H1 (cell line): ENCODE measurements around the gene FAM222B. TPM values are rescaled to one million over a fixed set of nuclear protein-coding genes. Genes with fewer than 3 reads are reported as not detected.

Source experiments
- CTCF ChIA-PET: fragments of 300-600 bp; sonication (Branson Sonifier 250); formaldehyde crosslinking; loops from one replicate; lab custom pipeline; 2021; ENCODE audit not compliant: partially characterized antibody; lab: Charles Lee
- POLR2A ChIA-PET: fragments of 300-600 bp; sonication (Branson Sonifier 250); formaldehyde crosslinking; loops from one replicate; lab custom pipeline; 2021; ENCODE audit warnings: inconsistent platforms; ENCODE audit not compliant: partially characterized antibody; lab: Charles Lee
- DNase-seq, 2 experiments: peaks; one replicate each; pipeline versions ENCODE4 v3.0.0 to v3.0.0-alpha.2; 2010 to 2022; ENCODE audit warnings: low spot score in 2 of 2, low read depth in 1 of 2, mixed read lengths in 1 of 2
- FAIRE-seq: peaks from 2 replicates; lab custom pipeline; 2011; peaks lifted over from hg19 to GRCh38; lab: Jason Lieb, UNC
- H2AFZ ChIP-seq: 2 replicates; pipeline ENCODE4 v1.8.1; 2012; ENCODE audit warnings: low read length, inconsistent platforms
- H2AK5ac ChIP-seq: 2 replicates; pipeline ENCODE4 v1.6.1; 2013; ENCODE audit warnings: low read depth, low read length
- H2BK120ac ChIP-seq: replicated peaks from 2 replicates; pipeline ENCODE3; 2013; ENCODE audit warnings: low read depth, low read length, inconsistent platforms
- H2BK12ac ChIP-seq: 2 replicates; pipeline ENCODE4 v1.6.1; 2013; ENCODE audit warnings: low read depth, low read length
- H2BK15ac ChIP-seq: 2 replicates; pipeline ENCODE4 v1.6.1; 2013; ENCODE audit warnings: low read length
- H2BK20ac ChIP-seq: 2 replicates; pipeline ENCODE4 v1.6.1; 2013; ENCODE audit warnings: low read length
- H2BK5ac ChIP-seq: 2 replicates; pipeline ENCODE4 v1.6.1; 2013; ENCODE audit warnings: low read depth, low read length
- H3K14ac ChIP-seq: 2 replicates; pipeline ENCODE4 v1.6.1; 2013; ENCODE audit warnings: inconsistent platforms; ENCODE audit not compliant: insufficient read length
- H3K18ac ChIP-seq: 2 replicates; pipeline ENCODE4 v1.6.1; 2013; ENCODE audit warnings: low read length; ENCODE audit errors: extremely low read depth
- H3K23ac ChIP-seq: 2 replicates; pipeline ENCODE4 v1.6.1; 2013; ENCODE audit warnings: inconsistent platforms; ENCODE audit not compliant: insufficient read length
- H3K23me2 ChIP-seq: 2 replicates; pipeline ENCODE4 v1.6.1; 2013; ENCODE audit warnings: low read depth, low read length
- H3K27ac ChIP-seq: 2 replicates; pipeline ENCODE4 v1.6.1; 2011; ENCODE audit warnings: low read depth, low read length, inconsistent platforms
- H3K27me3 ChIP-seq, 4 experiments: replicated peaks in 1 of 4; 1 replicate in 1 of 4; 2 replicates in 3 of 4; pipeline versions ENCODE4 v1.6.1 to v1.8.1; 2011 to 2013; ENCODE audit warnings: low read length in 3 of 4, mild to moderate bottlenecking in 3 of 4, inconsistent platforms in 2 of 4, mixed read lengths in 2 of 4, moderate library complexity in 1 of 4; ENCODE audit not compliant: control insufficient read depth in 3 of 4, insufficient read depth in 3 of 4; ENCODE audit errors: extremely low read depth in 1 of 4
- H3K36me3 ChIP-seq, 4 experiments: 2 replicates each; pipeline versions ENCODE4 v1.6.1 to v1.8.1; 2011 to 2013; ENCODE audit warnings: mild to moderate bottlenecking in 4 of 4, low read length in 3 of 4, moderate library complexity in 2 of 4, control low read depth in 1 of 4, inconsistent platforms in 1 of 4; ENCODE audit not compliant: insufficient read depth in 4 of 4, control insufficient read depth in 2 of 4
- H3K4ac ChIP-seq: replicated peaks from 2 replicates; pipeline ENCODE3; 2013; ENCODE audit warnings: low read length, low read depth, mixed read lengths, inconsistent platforms; ENCODE audit not compliant: insufficient read length
- H3K4me1 ChIP-seq, 4 experiments: replicated peaks in 1 of 4; 1 replicate in 1 of 4; 2 replicates in 3 of 4; pipeline versions ENCODE4 v1.6.1 to v1.8.1; 2011 to 2013; ENCODE audit warnings: low read length in 3 of 4, inconsistent platforms in 2 of 4, mixed read lengths in 1 of 4; ENCODE audit not compliant: insufficient read depth in 4 of 4, control insufficient read depth in 3 of 4
- H3K4me2 ChIP-seq, 2 experiments: 2 replicates each; pipeline versions ENCODE4 v1.6.1 to v1.8.1; 2011 to 2013; ENCODE audit warnings: low read depth in 2 of 2, low read length in 2 of 2, control low read depth in 1 of 2, inconsistent platforms in 1 of 2, mild to moderate bottlenecking in 1 of 2; ENCODE audit not compliant: insufficient read depth in 1 of 2
- H3K4me3 ChIP-seq, 4 experiments: fragments of 200-600, 300-600 bp in 1 of 4; sonication (generic), shearing (Covaris generic), sonication (Bioruptor Twin) in 1 of 4; 2 replicates each; pipeline versions ENCODE4 v1.5.1 to v1.8.1; 2011 to 2016; ENCODE audit warnings: low read length in 4 of 4, low read depth in 3 of 4, control low read depth in 2 of 4, inconsistent platforms in 2 of 4, mild to moderate bottlenecking in 2 of 4, mixed read lengths in 1 of 4, moderate library complexity in 1 of 4; ENCODE audit not compliant: insufficient read depth in 2 of 4; ENCODE audit errors: extremely low read depth in 1 of 4
- H3K56ac ChIP-seq: replicated peaks from 2 replicates; pipeline ENCODE3; 2013; ENCODE audit warnings: low read depth, mild to moderate bottlenecking, mixed read lengths, low read length, inconsistent platforms; ENCODE audit not compliant: insufficient read length
- H3K79me1 ChIP-seq: 2 replicates; pipeline ENCODE4 v1.6.1; 2013; ENCODE audit warnings: low read depth, low read length, control low read depth
- H3K79me2 ChIP-seq, 2 experiments: 2 replicates each; pipeline versions ENCODE4 v1.6.1 to v1.8.1; 2012 to 2013; ENCODE audit warnings: low read length in 2 of 2, mild to moderate bottlenecking in 2 of 2, inconsistent platforms in 1 of 2; ENCODE audit not compliant: insufficient read depth in 2 of 2, control insufficient read depth in 1 of 2
- H3K9ac ChIP-seq, 4 experiments: replicated peaks in 1 of 4; 1 replicate in 1 of 4; 2 replicates in 3 of 4; pipeline versions ENCODE4 v1.6.1 to v1.8.1; 2011 to 2013; ENCODE audit warnings: low read depth in 3 of 4, low read length in 3 of 4, control low read depth in 2 of 4, mild to moderate bottlenecking in 2 of 4, moderate library complexity in 2 of 4, inconsistent platforms in 1 of 4; ENCODE audit errors: extremely low read depth in 1 of 4
- H3K9me3 ChIP-seq, 2 experiments: 2 replicates each; pipeline versions ENCODE4 v1.6.1 to v1.8.1; 2012 to 2013; ENCODE audit warnings: mild to moderate bottlenecking in 2 of 2, moderate library complexity in 2 of 2, control low read depth in 1 of 2, inconsistent platforms in 1 of 2, low read depth in 1 of 2, low read length in 1 of 2, mixed read lengths in 1 of 2; ENCODE audit not compliant: insufficient read depth in 2 of 2
- H4K20me1 ChIP-seq, 2 experiments: replicated peaks in 1 of 2; 2 replicates each; pipeline versions ENCODE3 to v1.8.1; 2011 to 2013; ENCODE audit warnings: inconsistent platforms in 2 of 2, low read length in 2 of 2, mild to moderate bottlenecking in 1 of 2; ENCODE audit not compliant: insufficient read depth in 2 of 2, control insufficient read depth in 1 of 2
- H4K5ac ChIP-seq: 2 replicates; pipeline ENCODE4 v1.6.1; 2013; ENCODE audit warnings: low read length, low read depth, mixed read lengths, inconsistent platforms; ENCODE audit not compliant: insufficient read length
- H4K8ac ChIP-seq: 2 replicates; pipeline ENCODE4 v1.8.0; 2013; ENCODE audit warnings: mild to moderate bottlenecking, moderate library complexity, low read length, inconsistent platforms; ENCODE audit not compliant: insufficient read depth; ENCODE audit errors: extremely low read depth
- H4K91ac ChIP-seq: replicated peaks from 2 replicates; pipeline ENCODE3; 2013; ENCODE audit warnings: low read length, mixed read lengths, inconsistent platforms; ENCODE audit not compliant: insufficient read length
- BACH1 ChIP-seq: IDR thresholded peaks from 2 replicates; pipeline ENCODE4 v1.6.1; 2012; ENCODE audit warnings: low read length, improper control_type of control experiment
- POU5F1 ChIP-seq: IDR thresholded peaks from 2 replicates; pipeline ENCODE4 v1.6.1; 2011; ENCODE audit warnings: low read depth, mild to moderate bottlenecking, low read length, moderate library complexity
- SAP30 ChIP-seq: fragments of 300-600 bp; sonication (generic); IDR thresholded peaks from 2 replicates; pipeline ENCODE4 v1.7.1; 2012; ENCODE audit warnings: low read length, moderate library complexity, mild to moderate bottlenecking, inconsistent platforms; ENCODE audit not compliant: insufficient read depth, insufficient replicate concordance
- SIN3A ChIP-seq, 2 experiments: IDR thresholded peaks in 1 of 2; conservative IDR thresholded peaks in 1 of 2; 2 replicates each; pipeline ENCODE4 v1.6.1; 2011 to 2012; ENCODE audit warnings: low read length in 2 of 2, improper control_type of control experiment in 1 of 2, low read depth in 1 of 2, mild to moderate bottlenecking in 1 of 2
- TCF12 ChIP-seq: IDR thresholded peaks from 2 replicates; pipeline ENCODE4 v1.6.1; 2011; ENCODE audit warnings: low read depth, mild to moderate bottlenecking, low read length
- TEAD4 ChIP-seq: IDR thresholded peaks from 2 replicates; pipeline ENCODE4 v1.6.1; 2012; ENCODE audit warnings: low read depth, low read length, inconsistent platforms, mixed read lengths
- WGBS, 2 experiments: shearing (Covaris generic) in 1 of 2; methylation state at CpG; one replicate each; pipeline versions ENCODE4 v1.1.6 to v1.1.7; 2013 to 2015; ENCODE audit warnings: low lambda C conversion rate in 2 of 2, mixed read lengths in 2 of 2, inconsistent platforms in 1 of 2, low coverage in 1 of 2, missing lambda C conversion rate in 1 of 2; ENCODE audit not compliant: insufficient replicate concordance in 2 of 2, insufficient coverage in 1 of 2, insufficient read length in 1 of 2; ENCODE audit errors: extremely low coverage in 1 of 2, missing lambda C conversion rate in 1 of 2; 5-methylcytosine and 5-hydroxymethylcytosine counted together
- polyA plus RNA-seq, 7 experiments: library from polyadenylated mRNA; depleted of rRNA in 3 of 7; stranded (reverse) in 5 of 7; unstranded in 2 of 7; fragments of >200 nt in 5 of 7; fragments of 200-250 nt in 2 of 7; gene quantifications; 1 replicate in 5 of 7; 2 replicates in 1 of 7; 4 replicates in 1 of 7; pipeline versions ENCODE4 v1.2.1 to v1.2.3, GENCODE V29; 2011 to 2013; ENCODE audit warnings: missing spikeins in 2 of 7, mixed read lengths in 2 of 7
- total RNA-seq: library from RNA; stranded (reverse); fragmentation: NEBNext Ultra II Directional; extraction: Animal tissue kit (Norgen Biotek cat#: 25700); gene quantifications from 2 replicates; pipeline ENCODE4 v1.2.1, GENCODE V29; 2021

The FAM222B gene
- total and polyA plus RNA-seq, 2 of the 8 experiments (the other 6 are each of a cell fraction or from before 2014, with no cell fraction given), result 42.1 to 81.7 TPM

GRCh38 chr17:28763137-28763799, 79.3 kb downstream of the FAM222B start:
- no peak overlapping the region for H2AFZ ChIP-seq
- peak overlapping the region; percentile 98 for H2BK20ac ChIP-seq
- no peak overlapping the region for H3K4me2 ChIP-seq
- DNase-seq (no peak), FAIRE-seq (no peak)
- peak overlapping the region; percentile 29; the same call in 1 of the 2 replicates for H2BK5ac ChIP-seq
- H2BK120ac ChIP-seq, result no peak overlapping the region
- ChIA-PET POLR2A (interaction anchor here (0.7 to 11.4 kb wide), 16 partner anchors 15 to 134 kb away, joined by 3 to 240 read pairs (median 4); partner anchors contain the start of genes FLOT2, TLCD1 and TRAF4), CTCF (interaction anchor here (0.6 to 7.3 kb wide), 55 partner anchors 10 to 1163 kb away, joined by 3 to 134 read pairs (median 7); partner anchors contain the start of genes DHRS13, FAM222B, FLOT2 and NEK8)
- 90% methylated on average over 1 of the region's 1 CpG; no CpG with 5 or more reads in 1 of the 2 experiments for WGBS, 2 experiments
- no peak overlapping the region for H3K56ac ChIP-seq
- peak overlapping the region; percentile 68; the same call in 1 of the 2 replicates for H2AK5ac ChIP-seq
- peak overlapping the region; percentile 76 for H4K91ac ChIP-seq
- H3K18ac ChIP-seq, result peak overlapping the region; percentile 20; the same call in 1 of the 2 replicates
- H4K5ac ChIP-seq, result no peak overlapping the region
- H4K8ac ChIP-seq, result no peak overlapping the region
- no peaks in the 10 kb centered on the region for H3K27me3 ChIP-seq
- H3K23ac ChIP-seq, result no peak overlapping the region
- peaks cover 0 to 4% of the 10 kb centered on the region in 2 experiments for H4K20me1 ChIP-seq
- H2BK15ac ChIP-seq, result peak overlapping the region; percentile 95; the same call in 1 of the 2 replicates
- no peak overlapping the region for H3K4me3 ChIP-seq
- peaks cover 2% of the 10 kb centered on the region; the same call in 1 of the 2 replicates for H3K79me1 ChIP-seq
- no peak overlapping the region for H3K14ac ChIP-seq
- TF ChIP-seq BACH1, result no peak
- no peak for TF ChIP-seq TCF12
- TF ChIP-seq TEAD4, result no peak
- no peak for TF ChIP-seq SIN3A (conservative IDR thresholded peaks at IDR 0.05 in 1 of 2, IDR thresholded peaks at IDR 0.05 in 1 of 2; ENCODE audit: low read depth in 1 of 2, low read length in 2 of 2)
- TF ChIP-seq SAP30, result no peak
- no peak for TF ChIP-seq POU5F1
- peak overlapping the region; percentile 1 for H3K4ac ChIP-seq
- no peaks in the 10 kb centered on the region for H3K23me2 ChIP-seq
- peaks cover 9 to 25% (median 18%) of the 10 kb centered on the region in 4 experiments for H3K4me1 ChIP-seq
- peaks cover 14 to 33% (median 25%) of the 10 kb centered on the region in 4 experiments; a peak in 7 of 8 replicates for H3K36me3 ChIP-seq
- peaks cover 0 to 10% of the 10 kb centered on the region in 2 experiments; a peak in 1 of 4 replicates for H3K79me2 ChIP-seq
- no peaks in the 10 kb centered on the region for H3K9me3 ChIP-seq
- no peak overlapping the region for H3K27ac ChIP-seq
- H2BK12ac ChIP-seq, result peak overlapping the region; percentile 76; the same call in 1 of the 2 replicates
- no peak overlapping the region for H3K9ac ChIP-seq
